HG03175 (cell line): ENCODE measurements around the gene ECD.
A peak's percentile ranks its signal among the peaks of the same experiment; 100 is the strongest.

ENCODE experiments used
- ATAC-seq: cut with Tn5 transposase; IDR thresholded peaks from one replicate; pipeline ENCODE4 v1.9.1; 2021; ENCODE audit warnings: mild to moderate bottlenecking, moderate library complexity; ENCODE audit not compliant: unreplicated experiment

ECD gene

GRCh38 chr10:73167783-73168464 lies at the start of gene ECD, which contains the start of gene FAM149B1:
Gene ECD (minus strand): TSS chr10:73168008. CDS start chr10:73163937, 4,071 bp downstream.
Gene FAM149B1 (plus strand): TSS chr10:73168119. CDS start chr10:73168340, 221 bp downstream.
- ATAC-seq, result peak; percentile 96

GRCh38 chr10:73215749-73216148 lies 47.9 kb upstream of the ECD start:
- ATAC-seq, result no peak

GRCh38 chr10:73211106-73211811 lies 43.5 kb upstream of the ECD start:
- ATAC-seq, result no peak

DNA sequence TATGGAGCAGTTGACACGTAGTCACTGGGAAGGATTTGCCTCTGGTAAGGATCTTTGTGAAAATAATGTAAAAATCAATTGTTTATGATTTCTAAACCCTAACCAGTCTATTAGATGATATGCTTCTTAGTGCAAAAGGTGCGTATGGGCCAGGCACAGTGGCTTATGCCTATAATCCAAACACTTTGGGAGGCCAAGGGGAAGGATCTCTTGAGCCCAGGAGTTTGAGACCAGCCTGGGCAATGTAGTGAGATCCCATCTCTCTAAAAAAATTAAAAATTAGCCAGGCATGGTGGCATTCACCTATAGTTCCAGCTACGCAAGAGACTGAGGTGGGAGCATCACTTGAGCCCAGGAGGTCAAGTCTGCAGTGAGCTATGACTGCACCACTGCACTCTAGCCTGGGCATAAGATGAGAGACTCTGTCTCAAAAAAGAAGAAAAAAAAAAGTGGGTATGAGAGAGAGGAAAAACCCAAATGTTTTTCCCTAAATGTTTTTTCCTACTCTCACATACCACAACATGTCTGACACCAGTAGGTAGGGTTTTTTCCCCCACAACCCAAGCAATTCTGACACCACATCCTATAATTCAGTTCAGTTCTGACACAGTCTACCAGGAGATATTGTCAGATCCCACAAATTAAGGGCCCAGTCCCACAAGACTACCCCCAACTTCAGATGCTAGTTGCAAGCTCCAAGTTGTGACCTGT lies 42.7 kb upstream of the ECD start:
- ATAC-seq, result no peak

GRCh38 chr10:73209705-73210104 lies 41.9 kb upstream of the ECD start:
- no peak for ATAC-seq

DNA sequence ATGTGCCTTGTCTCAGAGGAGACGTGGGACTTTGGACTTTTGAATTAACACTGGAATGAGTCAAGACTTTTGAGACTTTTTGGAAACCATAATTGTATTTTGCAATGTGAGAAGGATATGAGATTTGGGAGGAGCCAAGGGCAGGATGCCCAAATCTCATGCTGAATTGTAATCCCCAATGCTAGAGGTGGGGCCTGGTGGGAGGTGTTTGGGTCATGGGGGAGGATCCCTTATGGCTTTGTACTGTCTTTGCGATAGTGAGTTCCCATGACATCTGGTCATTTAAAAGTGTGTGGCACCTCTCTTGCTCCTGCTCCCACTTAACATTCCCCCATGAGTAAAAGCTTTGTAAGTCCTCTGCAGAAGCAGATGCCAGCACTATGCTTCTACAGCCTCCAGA lies 40.1 kb upstream of the ECD start:
- ATAC-seq, result no peak

DNA sequence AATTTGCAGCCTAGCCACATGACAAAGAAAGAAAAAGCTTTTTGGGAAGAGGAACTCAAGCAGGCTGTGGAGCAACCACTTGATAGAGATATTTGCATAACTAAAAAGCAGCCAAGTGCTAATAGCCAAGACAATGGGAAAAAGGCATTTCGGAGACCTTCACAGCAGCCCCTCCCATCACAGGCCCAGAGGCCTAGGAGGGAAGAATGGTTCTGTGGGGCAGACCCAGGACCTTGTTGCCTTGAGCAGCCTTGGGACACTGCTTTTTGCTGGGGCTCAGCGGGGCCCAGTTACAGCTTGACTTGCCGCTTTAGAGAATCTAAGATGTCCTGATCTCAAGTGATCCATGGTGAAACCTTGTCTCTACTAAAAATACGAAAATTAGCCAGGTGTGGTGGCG lies 38.6 kb upstream of the ECD start:
- no peak for ATAC-seq

DNA sequence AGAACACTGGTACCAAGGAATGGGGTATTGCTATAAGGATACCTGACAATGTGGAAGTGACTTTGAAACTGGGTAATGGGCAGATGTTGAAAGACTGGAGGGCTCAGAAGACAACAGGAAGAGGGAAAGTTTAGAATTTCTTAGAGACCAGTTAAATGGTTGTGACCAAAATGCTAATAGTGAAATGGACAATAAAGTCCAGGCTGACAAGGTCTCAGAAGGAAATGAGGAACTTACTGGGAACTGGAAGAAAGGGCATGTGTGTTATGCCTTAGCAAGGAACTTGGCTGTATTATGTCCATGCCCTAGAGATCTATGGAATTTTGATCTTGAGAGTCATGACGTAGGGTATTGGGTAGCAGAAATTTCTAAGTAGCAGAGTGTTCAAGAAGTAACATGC lies 38.1 kb upstream of the ECD start:
- ATAC-seq, result no peak

- no peak for ATAC-seq
These were observed 37.3 kb upstream of the ECD start for GRCh38 chr10:73205081-73205480.

GRCh38 chr10:73190188-73190587 lies 22.4 kb upstream of the ECD start:
- no peak for ATAC-seq

- ATAC-seq, result no peak
These were observed 18.5 kb upstream of the ECD start for GRCh38 chr10:73186266-73186665.

DNA sequence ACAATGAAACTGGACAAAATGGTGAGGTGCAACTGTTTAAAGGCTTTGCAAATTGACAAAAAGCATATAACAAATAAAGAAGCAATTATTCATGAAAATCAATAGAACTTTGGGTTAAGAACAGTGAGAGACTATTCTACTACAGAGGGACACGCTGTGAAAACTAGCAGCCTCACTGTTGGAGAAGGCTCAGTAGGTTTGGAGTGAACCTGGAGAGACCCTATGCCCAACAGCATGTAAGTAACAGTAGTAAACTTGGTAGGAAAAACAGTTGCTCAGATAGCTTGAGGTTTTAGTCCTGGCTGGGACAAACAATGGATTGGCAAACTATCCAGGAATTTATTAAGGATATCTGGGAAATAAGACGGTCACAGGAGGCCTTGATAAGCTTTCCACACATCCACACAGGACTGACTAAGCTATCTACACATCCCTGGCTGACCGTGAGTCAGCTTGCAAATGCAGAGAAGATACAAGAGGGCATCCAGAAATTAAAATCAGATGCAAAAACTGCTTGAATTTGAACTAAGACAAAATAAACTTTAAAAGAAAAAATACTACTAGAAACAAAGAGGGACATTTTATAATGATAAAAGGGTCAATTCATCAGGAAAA lies 16.0 kb upstream of the ECD start:
- no peak for ATAC-seq

GRCh38 chr10:73182568-73182967 lies 14.8 kb upstream of the ECD start:
- ATAC-seq, result no peak

GRCh38 chr10:73174148-73174925 lies 6.5 kb upstream of the ECD start:
- ATAC-seq, result no peak

GRCh38 chr10:73172867-73173266 lies 5.1 kb upstream of the ECD start:
- no peak for ATAC-seq

GRCh38 chr10:73169320-73169719 lies 1.5 kb upstream of the ECD start:
- ATAC-seq, result no peak

GRCh38 chr10:73168465-73168803 lies 626 bp upstream of the ECD start:
- peak; percentile 26 for ATAC-seq

GRCh38 chr10:73167458-73167782 lies 388 bp downstream of the ECD start:
- ATAC-seq, result no peak

- no peak for ATAC-seq
These were observed 836 bp downstream of the ECD start for GRCh38 chr10:73166972-73167371.

- no peak for ATAC-seq
These were observed 4.7 kb downstream of the ECD start for GRCh38 chr10:73163096-73163495.

DNA sequence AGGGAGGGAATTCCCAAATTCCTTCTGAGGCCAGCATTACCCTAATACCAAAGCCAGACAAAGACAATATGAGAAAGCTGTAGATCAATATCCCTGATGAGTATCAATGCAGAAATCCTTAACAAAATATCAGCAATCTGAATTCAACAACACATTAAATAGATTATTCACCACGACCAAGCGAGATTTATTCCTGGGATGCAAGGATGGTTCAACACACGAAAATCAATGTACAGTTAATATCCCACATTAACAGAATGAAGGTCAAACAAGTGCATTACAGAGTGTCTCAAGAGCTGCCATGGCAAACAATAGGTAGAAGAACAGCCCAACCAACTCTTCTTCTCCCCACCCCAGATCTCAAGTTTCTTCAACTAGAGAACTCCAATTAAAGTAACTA lies 6.1 kb downstream of the ECD start:
- no peak for ATAC-seq
